Activated CD4-positive, alpha-beta T cell treated with anti-CD3 and anti-CD28 coated beads for 36 hours (primary cell): ENCODE measurements around the gene ARPC1B. TPM values are rescaled to one million over a fixed set of nuclear protein-coding genes. Genes with fewer than 3 reads are reported as not detected.
"Not testable (repeated sequence)": the region's sequence is repeated elsewhere in the genome, so short reads cannot be mapped to it uniquely, and the experiment has no call there.

Experiments
- ATAC-seq: fragments of 200-7000 bp; cut with Tn5 transposase; one replicate; pipeline ENCODE4 v1.10.0; 2021; ENCODE audit warnings: mild to moderate bottlenecking, moderate library complexity
- CTCF ChIA-PET: fragments of 350-600 bp; sonication (Branson Sonifier 250); formaldehyde crosslinking; loops from one replicate; lab custom pipeline; 2021; ENCODE audit warnings: antibody characterized with exemption; lab: Charles Lee
- POLR2A ChIA-PET: fragments of 350-600 bp; sonication (Branson Sonifier 250); formaldehyde crosslinking; loops from one replicate; lab custom pipeline; 2021; ENCODE audit warnings: antibody characterized with exemption, inconsistent platforms; lab: Charles Lee
- DNase-seq: peaks from one replicate; pipeline ENCODE4 v3.0.0-alpha.2; 2020
- H3K27ac Mint-ChIP-seq: one replicate; pipeline ENCODE4 v1.8.0; 2021; ENCODE audit warnings: mixed read lengths
- H3K27me3 Mint-ChIP-seq: one replicate; pipeline ENCODE4 v1.8.0; 2021; ENCODE audit warnings: mixed read lengths
- H3K36me3 Mint-ChIP-seq: one replicate; pipeline ENCODE4 v1.8.0; 2021; ENCODE audit warnings: low read depth, mixed read lengths
- H3K4me1 Mint-ChIP-seq: one replicate; pipeline ENCODE4 v1.8.0; 2021; ENCODE audit warnings: mixed read lengths
- H3K4me3 Mint-ChIP-seq: one replicate; pipeline ENCODE4 v1.8.0; 2021; ENCODE audit warnings: mild to moderate bottlenecking, moderate library complexity, mixed read lengths
- H3K9me3 Mint-ChIP-seq: one replicate; pipeline ENCODE4 v1.8.0; 2021; ENCODE audit warnings: low read depth, mixed read lengths
- intact Hi-C, 2 experiments: fragments of 100-400 bp; cut with DNase I in 1 of 2; cut with micrococcal nuclease in 1 of 2; formaldehyde crosslinking; loops; one replicate each; pipeline versions ENCODE4 v1.14.2 to v1.15.1; 2022 to 2024; cut with DNase I, micrococcal nuclease
- total RNA-seq, 2 experiments: library from RNA; stranded (reverse); gene quantifications; one replicate each; pipeline ENCODE4 v1.2.3, GENCODE V29; 2021

The ARPC1B gene
- total RNA-seq, 2 experiments from 2014 or later: 318 to 326 TPM

- CTCF ChIA-PET: interaction anchor here (0.7 to 1.6 kb wide), 3 partner anchors 8 to 31 kb away, joined by 3 to 6 read pairs (median 3); no protein-coding TSS in a partner anchor
- Mint-ChIP-seq H3K27ac (peak overlapping the region; percentile 96), H3K27me3 (no peaks in the 10 kb centered on the region), H3K4me1 (peaks cover 33% of the 10 kb centered on the region), H3K4me3 (peak overlapping the region; percentile 90), H3K36me3 (peaks cover 55% of the 10 kb centered on the region), H3K9me3 (no peaks in the 10 kb centered on the region)
- ATAC-seq (no peak), DNase-seq (no peak)
- intact Hi-C loops: loop anchor here (2.0 to 5.0 kb wide), 9 partner anchors 29 to 692 kb away; partner anchors contain the start of genes AP4M1 (in 1 of the 2), ARPC1B (in 1 of the 2), ATP5MF (in 1 of the 2) and COPS6 (in 1 of the 2)
- POLR2A ChIA-PET: interaction anchor here (0.6 to 2.0 kb wide), 5 partner anchors 10 to 671 kb away, joined by 3 to 13 read pairs (median 4); no protein-coding TSS in a partner anchor
Measured at GRCh38 chr7:99409806-99410205, 35.3 kb downstream of the ARPC1B start.

DNA sequence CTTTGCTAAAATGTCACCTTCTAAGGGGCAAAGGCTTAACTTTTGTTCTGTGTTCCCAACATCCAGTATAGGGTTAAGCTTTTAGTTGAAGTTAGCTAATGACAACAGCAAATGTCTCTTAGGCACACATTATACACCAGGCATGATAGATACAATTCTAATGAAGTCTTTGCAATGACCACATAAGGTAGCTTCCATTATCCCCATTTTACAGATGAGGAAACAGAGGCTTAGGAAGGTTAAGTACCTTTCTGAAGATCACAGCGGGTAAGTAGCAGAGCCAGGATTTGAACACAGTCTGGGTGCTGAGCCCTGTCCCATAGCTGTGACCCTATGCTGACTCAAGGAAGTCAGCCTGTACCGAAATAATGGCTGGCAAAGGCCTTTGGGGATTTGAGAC, 36.1 kb downstream of the ARPC1B start:
- Mint-ChIP-seq H3K27me3 (no peaks in the 10 kb centered on the region), H3K36me3 (peaks cover 56% of the 10 kb centered on the region), H3K9me3 (no peaks in the 10 kb centered on the region), H3K4me1 (peaks cover 30% of the 10 kb centered on the region), H3K4me3 (peak overlapping the region; percentile 90), H3K27ac (peak overlapping the region; percentile 96)
- CTCF ChIA-PET: interaction anchor here (0.8 to 1.6 kb wide), 2 partner anchors 9 to 24 kb away, joined by 3 to 6 read pairs; no protein-coding TSS in a partner anchor
- DNase-seq: no peak
- POLR2A ChIA-PET: no interaction called here
- intact Hi-C loops: no loop called here
- no peak for ATAC-seq

DNA sequence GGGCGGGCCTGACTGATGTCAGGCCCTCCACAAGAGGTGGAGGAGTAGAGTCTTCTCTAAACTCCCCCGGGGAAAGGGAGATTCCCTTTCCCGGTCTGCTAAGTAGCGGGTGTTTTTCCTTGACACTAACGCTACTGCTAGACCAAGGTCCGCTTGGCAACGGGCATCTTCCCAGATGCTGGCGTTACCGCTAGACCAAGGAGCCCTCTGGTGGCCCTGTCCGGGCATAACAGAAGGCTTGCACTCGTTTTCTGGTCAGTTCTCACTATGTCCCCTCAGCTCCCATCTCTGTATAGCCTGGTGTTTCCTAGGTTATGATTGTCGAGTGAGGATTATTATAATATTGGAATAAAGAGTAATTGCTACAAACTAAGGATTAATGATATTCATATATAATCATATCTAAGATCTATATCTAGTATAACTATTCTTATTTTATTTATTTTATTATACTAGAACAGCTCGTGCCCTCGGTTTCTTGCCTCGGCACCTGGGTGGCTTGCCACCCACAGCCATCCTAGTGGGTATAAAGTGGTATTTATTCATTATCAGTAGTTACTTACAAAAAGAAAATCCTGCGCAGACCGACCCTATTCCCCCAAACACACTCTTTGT, 41.1 kb downstream of the ARPC1B start:
- peak; percentile 55 for DNase-seq
- ATAC-seq, POLR2A ChIA-PET, H3K27me3 Mint-ChIP-seq, H3K4me3 Mint-ChIP-seq, H3K9me3 Mint-ChIP-seq: not testable (repeated sequence)
- H3K4me1 Mint-ChIP-seq: peaks cover 14% of the 10 kb centered on the region
- peaks cover 71% of the 10 kb centered on the region for H3K36me3 Mint-ChIP-seq
- CTCF ChIA-PET: interaction anchor here (0.6 to 1.3 kb wide), 9 partner anchors 8 to 775 kb away, joined by 3 to 8 read pairs (median 4); partner anchors contain the start of genes CPSF4 and PTCD1
- H3K27ac Mint-ChIP-seq: peak overlapping the region; percentile 81
- intact Hi-C loops: loop anchor here in 1 of 2 experiments (1.0 kb wide), 1 partner anchor 375 kb away; no protein-coding TSS in a partner anchor

DNA sequence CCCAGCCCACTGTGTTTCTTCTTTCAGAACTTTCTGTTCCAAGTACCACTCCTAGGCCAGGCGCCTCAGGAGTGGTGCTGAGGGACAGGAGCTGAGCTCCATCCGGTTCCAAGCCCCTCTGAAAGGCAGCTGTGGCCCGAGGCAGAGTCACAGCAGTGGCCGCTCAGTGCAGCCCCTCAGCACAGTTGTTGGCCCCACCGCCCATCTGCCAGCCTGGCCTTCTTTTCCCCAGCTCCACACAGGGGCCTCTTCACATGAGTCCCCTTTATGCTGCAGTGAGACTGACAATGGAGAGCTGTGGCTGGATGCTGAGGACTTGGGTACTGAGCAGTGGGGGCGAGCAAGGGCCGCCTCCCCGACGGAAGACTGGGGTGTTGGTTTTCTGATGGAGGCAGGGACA, 43.7 kb downstream of the ARPC1B start:
- ChIA-PET POLR2A (interaction anchor here (1.6 kb wide), 1 partner anchor 9 kb away, joined by 4 read pairs; the partner anchor contains the start of genes BUD31 and PDAP1), CTCF (interaction anchor here (0.6 kb wide), 1 partner anchor 32 kb away, joined by 5 read pairs; no protein-coding TSS in a partner anchor)
- Mint-ChIP-seq H3K4me1 (peaks cover 7% of the 10 kb centered on the region), H3K4me3 (no peak overlapping the region), H3K36me3 (peaks cover 57% of the 10 kb centered on the region), H3K27ac (no peak overlapping the region), H3K9me3 (no peaks in the 10 kb centered on the region), H3K27me3 (no peaks in the 10 kb centered on the region)
- intact Hi-C loops: no loop called here
- ATAC-seq (no peak), DNase-seq (no peak)

DNA sequence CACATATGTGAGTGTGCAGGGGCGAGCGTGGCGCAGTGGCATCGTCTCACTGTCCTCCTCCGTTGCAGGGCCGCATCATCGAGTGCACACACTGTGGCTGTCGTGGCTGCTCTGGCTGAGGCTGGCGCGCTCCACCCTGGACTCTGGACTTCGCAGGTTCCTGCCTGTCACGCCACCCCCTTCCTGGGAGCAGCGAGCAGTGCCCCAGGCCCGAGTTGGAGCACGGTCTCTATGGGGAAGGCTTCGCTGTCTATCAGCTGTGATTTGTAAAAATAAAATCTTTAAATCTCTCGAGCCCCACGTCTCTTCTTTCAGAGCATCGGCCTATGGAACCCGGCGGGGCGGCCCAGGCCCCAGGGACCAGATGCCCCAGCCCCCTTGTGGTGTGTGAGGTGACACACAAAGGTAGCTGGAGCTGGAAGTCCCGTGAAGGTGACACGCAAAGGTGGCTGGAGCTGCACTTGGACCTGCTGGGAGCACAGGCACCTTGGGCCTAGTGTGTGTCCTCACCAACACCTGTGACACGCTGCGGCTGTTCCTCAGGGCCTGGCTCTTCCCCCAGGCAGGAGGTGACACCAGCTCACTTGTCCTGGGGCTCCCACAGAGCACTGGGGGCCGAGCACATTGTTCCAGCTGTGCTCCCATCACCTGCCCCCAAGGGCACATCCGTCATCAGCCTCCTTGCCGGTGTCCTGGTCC, 44.9 kb downstream of the ARPC1B start:
- H3K27ac Mint-ChIP-seq: no peak overlapping the region
- ATAC-seq (no peak), DNase-seq (no peak)
- no peaks in the 10 kb centered on the region for H3K27me3 Mint-ChIP-seq
- ChIA-PET CTCF (interaction anchor here (1.3 kb wide), 1 partner anchor 13 kb away, joined by 6 read pairs; no protein-coding TSS in a partner anchor), POLR2A (interaction anchor here (0.6 to 2.6 kb wide), 3 partner anchors 10 to 586 kb away, joined by 3 to 13 read pairs (median 3); partner anchors contain the start of genes BUD31 and PDAP1)
- no peaks in the 10 kb centered on the region for H3K9me3 Mint-ChIP-seq
- no peak overlapping the region for H3K4me3 Mint-ChIP-seq
- peaks cover 7% of the 10 kb centered on the region for H3K4me1 Mint-ChIP-seq
- H3K36me3 Mint-ChIP-seq: peaks cover 58% of the 10 kb centered on the region
- intact Hi-C loops: no loop called here

DNA sequence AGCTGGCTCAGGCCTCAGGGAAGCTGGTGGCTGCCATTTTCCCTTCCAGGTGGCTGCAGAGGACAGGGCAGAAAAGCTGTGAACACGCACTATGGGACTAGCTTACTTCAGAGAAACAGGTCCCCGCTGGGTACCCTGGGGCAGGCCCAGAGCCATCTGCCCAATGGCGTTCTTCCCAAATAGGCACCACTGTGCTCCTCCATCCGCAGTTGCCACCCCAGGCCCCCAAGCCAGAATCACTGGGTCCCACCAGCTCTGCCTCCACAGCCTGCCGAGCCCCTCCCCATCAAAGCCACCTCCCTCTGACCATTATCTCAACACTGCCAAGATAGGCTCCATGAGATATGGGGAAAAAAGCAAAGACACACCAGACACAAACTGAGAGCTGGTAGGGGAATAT, 45.7 kb downstream of the ARPC1B start:
- ATAC-seq: no peak
- peaks cover 52% of the 10 kb centered on the region for H3K36me3 Mint-ChIP-seq
- no peak overlapping the region for H3K27ac Mint-ChIP-seq
- H3K27me3 Mint-ChIP-seq: no peaks in the 10 kb centered on the region
- no peak overlapping the region for H3K4me3 Mint-ChIP-seq
- peaks cover 5% of the 10 kb centered on the region for H3K4me1 Mint-ChIP-seq
- intact Hi-C loops: no loop called here
- ChIA-PET POLR2A (interaction anchor here (0.7 to 2.6 kb wide), 3 partner anchors 11 to 204 kb away, joined by 3 to 13 read pairs (median 4); partner anchors contain the start of genes BUD31 and PDAP1), CTCF (interaction anchor here (1.3 kb wide), 1 partner anchor 13 kb away, joined by 6 read pairs; no protein-coding TSS in a partner anchor)
- no peaks in the 10 kb centered on the region for H3K9me3 Mint-ChIP-seq
- no peak for DNase-seq

DNA sequence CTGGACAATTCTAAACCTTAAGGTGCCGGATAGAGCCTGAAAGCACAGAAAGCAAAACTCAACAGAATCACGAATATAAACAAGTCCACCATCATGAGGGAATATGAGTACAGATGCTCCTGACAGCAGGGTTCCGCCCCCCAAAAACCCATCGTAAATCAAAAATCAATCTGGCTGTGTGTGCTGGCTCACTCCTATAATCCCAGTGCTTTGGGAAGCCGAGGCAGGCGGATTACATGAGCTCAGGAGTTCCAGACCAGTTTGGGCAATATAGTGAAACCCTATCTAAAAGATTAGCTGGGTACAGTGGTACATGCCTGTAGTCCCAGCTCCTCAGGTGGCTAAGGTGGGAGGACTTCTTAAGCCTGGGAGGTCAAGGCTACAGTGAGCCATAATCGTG, 46.5 kb downstream of the ARPC1B start:
- H3K27me3 Mint-ChIP-seq: no peaks in the 10 kb centered on the region
- no peak for DNase-seq
- intact Hi-C loops: no loop called here
- CTCF ChIA-PET: interaction anchor here (1.3 kb wide), 1 partner anchor 14 kb away, joined by 6 read pairs; no protein-coding TSS in a partner anchor
- no peaks in the 10 kb centered on the region for H3K9me3 Mint-ChIP-seq
- H3K4me3 Mint-ChIP-seq: no peak overlapping the region
- peaks cover 52% of the 10 kb centered on the region for H3K36me3 Mint-ChIP-seq
- no peak for ATAC-seq
- H3K4me1 Mint-ChIP-seq: peaks cover 2% of the 10 kb centered on the region
- no peak overlapping the region for H3K27ac Mint-ChIP-seq
- POLR2A ChIA-PET: interaction anchor here (0.7 to 2.6 kb wide), 3 partner anchors 12 to 71 kb away, joined by 3 to 13 read pairs (median 4); partner anchors contain the start of genes BUD31 and PDAP1

DNA sequence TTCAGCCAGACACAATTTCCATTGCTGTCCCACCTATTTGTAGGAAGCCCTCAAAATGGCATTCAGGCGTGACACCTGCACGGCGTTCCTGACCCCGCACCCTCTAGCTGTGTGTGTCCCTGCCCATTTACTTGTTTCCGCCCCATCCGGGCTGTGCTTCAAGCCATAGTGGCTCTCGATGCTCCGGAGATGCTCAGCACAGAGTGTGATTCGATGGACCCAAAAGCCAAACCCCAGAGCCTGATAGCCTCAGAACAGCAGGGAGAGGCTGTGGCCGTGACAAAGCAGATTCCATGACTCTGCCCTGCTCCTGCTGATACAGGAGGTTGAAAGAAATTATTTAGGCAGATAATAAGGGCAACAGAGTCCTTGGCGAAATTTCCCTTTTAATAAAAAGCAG, 47.7 kb downstream of the ARPC1B start:
- H3K4me3 Mint-ChIP-seq: no peak overlapping the region
- peaks cover 43% of the 10 kb centered on the region for H3K36me3 Mint-ChIP-seq
- ChIA-PET POLR2A (interaction anchor here (0.6 kb wide), 1 partner anchor 20 kb away, joined by 3 read pairs; no protein-coding TSS in a partner anchor), CTCF (interaction anchor here (0.6 kb wide), 1 partner anchor 431 kb away, joined by 3 read pairs; no protein-coding TSS in a partner anchor)
- no peak overlapping the region for H3K27ac Mint-ChIP-seq
- ATAC-seq (no peak), DNase-seq (no peak)
- intact Hi-C loops: no loop called here
- H3K4me1 Mint-ChIP-seq: no peaks in the 10 kb centered on the region
- no peaks in the 10 kb centered on the region for H3K9me3 Mint-ChIP-seq
- no peaks in the 10 kb centered on the region for H3K27me3 Mint-ChIP-seq

GRCh38 chr7:99422625-99423024, 48.1 kb downstream of the ARPC1B start:
- Mint-ChIP-seq H3K4me1 (no peaks in the 10 kb centered on the region), H3K27me3 (no peaks in the 10 kb centered on the region), H3K36me3 (peaks cover 39% of the 10 kb centered on the region), H3K4me3 (no peak overlapping the region), H3K9me3 (no peaks in the 10 kb centered on the region), H3K27ac (no peak overlapping the region)
- ChIA-PET CTCF (interaction anchor here (0.6 kb wide), 1 partner anchor 431 kb away, joined by 3 read pairs; no protein-coding TSS in a partner anchor), POLR2A (interaction anchor here (0.6 kb wide), 2 partner anchors 14 to 20 kb away, joined by 3 read pairs; partner anchors contain the start of genes BUD31 and PDAP1)
- intact Hi-C loops: no loop called here
- no peak for DNase-seq
- no peak for ATAC-seq

DNA sequence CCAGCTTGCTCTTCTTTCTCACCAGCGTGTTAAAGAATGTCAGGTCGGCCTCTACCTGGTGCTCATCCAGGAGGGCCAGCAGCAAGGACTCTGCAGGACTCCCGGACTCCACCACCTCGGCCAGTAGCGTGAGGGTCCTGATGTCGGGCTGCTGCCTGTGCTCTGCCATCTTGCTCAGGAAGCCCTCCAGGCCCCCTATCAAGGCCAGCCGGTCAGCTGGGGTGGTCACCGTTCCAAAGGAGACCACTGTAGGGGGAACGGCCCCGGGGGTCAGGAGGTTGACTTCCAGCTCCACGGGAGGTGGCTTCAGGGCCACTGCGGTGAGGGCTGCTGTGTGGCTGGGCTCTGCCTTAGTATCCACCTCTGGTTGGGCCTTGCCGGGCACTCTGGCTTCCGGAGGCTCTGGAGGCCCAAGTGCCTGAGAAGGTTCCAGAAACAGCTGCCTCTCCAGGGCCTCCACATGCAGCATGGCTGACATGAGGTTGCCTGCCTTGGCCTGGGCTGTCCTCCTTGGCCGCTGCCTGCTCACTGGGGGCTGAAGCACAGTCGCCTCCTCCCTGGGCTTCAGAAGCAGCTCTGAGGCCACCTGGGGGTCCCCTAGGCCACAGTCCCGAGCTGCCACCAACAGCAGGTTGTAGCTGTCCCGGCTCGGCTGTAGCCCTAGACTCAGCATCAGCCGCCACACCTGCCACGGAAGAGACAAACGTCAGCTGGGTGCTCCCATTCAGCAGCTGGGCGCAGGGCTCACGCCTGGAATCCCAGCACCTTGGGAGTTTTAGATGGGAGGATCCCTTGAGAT, 50.6 kb downstream of the ARPC1B start:
- DNase-seq (no peak), ATAC-seq (no peak)
- H3K9me3 Mint-ChIP-seq: no peaks in the 10 kb centered on the region
- peaks cover 5% of the 10 kb centered on the region for H3K4me1 Mint-ChIP-seq
- ChIA-PET CTCF (interaction anchor here (1.2 kb wide), 1 partner anchor 23 kb away, joined by 3 read pairs; no protein-coding TSS in a partner anchor), POLR2A (interaction anchor here (0.6 kb wide), 1 partner anchor 18 kb away, joined by 3 read pairs; no protein-coding TSS in a partner anchor)
- H3K4me3 Mint-ChIP-seq: no peak overlapping the region
- intact Hi-C loops: no loop called here
- H3K36me3 Mint-ChIP-seq: peaks cover 25% of the 10 kb centered on the region
- H3K27ac Mint-ChIP-seq: no peak overlapping the region
- H3K27me3 Mint-ChIP-seq: no peaks in the 10 kb centered on the region
